SK-N-SH (cell line): ENCODE data around the gene CUL7. TPM values are rescaled to one million over a fixed set of nuclear protein-coding genes. Genes with fewer than 3 reads are reported as not detected.

ENCODE experiments used
- CTCF ChIA-PET: fragments of 300-600, 350-600 bp; formaldehyde crosslinking; extraction: SDS; loops from one replicate; lab custom pipeline; 2021; lab: Yijun Ruan, JAX
- POLR2A ChIA-PET: fragments of 350-600 bp; sonication (Branson Sonifier 250); formaldehyde crosslinking; extraction: SDS; loops from one replicate; lab custom pipeline; 2020; ENCODE audit warnings: antibody characterized with exemption, inconsistent platforms; lab: Yijun Ruan, JAX
- DNase-seq: peaks from one replicate; pipeline ENCODE4 v3.0.0; 2012
- H2AFZ ChIP-seq: fragments of 200-600 bp; sonication (generic); 2 replicates; pipeline ENCODE4 v1.8.1; 2016; ENCODE audit warnings: antibody characterized with exemption, mild to moderate bottlenecking, low read depth
- H3F3A ChIP-seq: fragments of 200-600 bp; sonication (generic); replicated peaks from 2 replicates; pipeline ENCODE3; 2016; ENCODE audit warnings: antibody characterized with exemption, mild to moderate bottlenecking; ENCODE audit not compliant: insufficient read depth
- H3K27ac ChIP-seq, 2 experiments: fragments of 200-500 bp in 1 of 2; fragments of 200-600 bp in 1 of 2; sonication (Bioruptor generic) in 1 of 2; sonication (generic), shearing (Covaris generic) in 1 of 2; 2 replicates each; pipeline versions ENCODE4 v1.5.1 to v1.6.1; 2014 to 2016; ENCODE audit warnings: low read depth in 2 of 2, inconsistent platforms in 1 of 2, low read length in 1 of 2, mild to moderate bottlenecking in 1 of 2, mixed read lengths in 1 of 2
- H3K27me3 ChIP-seq: fragments of 200-600 bp; sonication (generic), shearing (Covaris generic); 2 replicates; pipeline ENCODE4 v1.6.1; 2016; ENCODE audit warnings: mixed run types; ENCODE audit not compliant: insufficient read depth
- H3K36me3 ChIP-seq, 2 experiments: fragments of 200-500 bp in 1 of 2; fragments of 200-600 bp in 1 of 2; sonication (Bioruptor generic) in 1 of 2; sonication (generic) in 1 of 2; replicated peaks in 1 of 2; 2 replicates each; pipeline versions ENCODE3 to v1.5.1; 2014 to 2016; ENCODE audit warnings: low read length in 1 of 2, mild to moderate bottlenecking in 1 of 2; ENCODE audit not compliant: insufficient read depth in 2 of 2, control insufficient read depth in 1 of 2
- H3K4me1 ChIP-seq, 2 experiments: fragments of 200-500 bp in 1 of 2; fragments of 200-600 bp in 1 of 2; sonication (Bioruptor generic) in 1 of 2; sonication (generic), shearing (Covaris generic) in 1 of 2; 2 replicates each; pipeline versions ENCODE4 v1.5.1 to v1.6.1; 2014 to 2016; ENCODE audit warnings: low read depth in 1 of 2, low read length in 1 of 2, mixed run types in 1 of 2; ENCODE audit not compliant: insufficient read depth in 2 of 2, control insufficient read depth in 1 of 2
- H3K4me2 ChIP-seq: fragments of 200-600 bp; sonication (generic), shearing (Covaris generic); 2 replicates; pipeline ENCODE4 v1.6.1; 2017; ENCODE audit warnings: mixed run types
- H3K4me3 ChIP-seq, 2 experiments: fragments of 200-500 bp in 1 of 2; fragments of 200-600 bp in 1 of 2; sonication (Bioruptor generic) in 1 of 2; sonication (generic), shearing (Covaris generic) in 1 of 2; 2 replicates each; pipeline versions ENCODE4 v1.5.1 to v1.8.1; 2014 to 2016; ENCODE audit warnings: low read depth in 2 of 2, inconsistent platforms in 1 of 2, low read length in 1 of 2, mild to moderate bottlenecking in 1 of 2, mixed read lengths in 1 of 2, moderate library complexity in 1 of 2
- H3K79me2 ChIP-seq: fragments of 200-600 bp; sonication (generic); 2 replicates; pipeline ENCODE4 v1.8.1; 2017; ENCODE audit warnings: mild to moderate bottlenecking; ENCODE audit not compliant: insufficient read depth
- H3K9ac ChIP-seq: fragments of 200-600 bp; sonication (generic); 2 replicates; pipeline ENCODE4 v1.6.1; 2017; ENCODE audit warnings: mixed run types
- H3K9me2 ChIP-seq: fragments of 200-600 bp; sonication (generic); 2 replicates; pipeline ENCODE4 v1.6.1; 2017; ENCODE audit warnings: mixed run types
- H3K9me3 ChIP-seq: fragments of 200-600 bp; sonication (generic); 2 replicates; pipeline ENCODE4 v1.6.1; 2017; ENCODE audit warnings: mixed run types, mild to moderate bottlenecking, moderate library complexity
- H4K20me1 ChIP-seq: fragments of 200-600 bp; sonication (generic); 2 replicates; pipeline ENCODE4 v1.6.1; 2017; ENCODE audit warnings: mild to moderate bottlenecking, mixed run types; ENCODE audit not compliant: insufficient read depth
- ELF1 ChIP-seq: IDR thresholded peaks from 2 replicates; pipeline ENCODE4 v1.4.0; 2012
- FOXJ3 ChIP-seq: sonication (generic); formaldehyde crosslinking; IDR thresholded peaks from 2 replicates; pipeline ENCODE4 v1.5.1; 2020; ENCODE audit warnings: mild to moderate bottlenecking, missing genetic modification reagents
- MXI1 ChIP-seq: IDR thresholded peaks from 2 replicates; pipeline ENCODE4 v1.6.1; 2012; ENCODE audit warnings: mild to moderate bottlenecking, low read depth, low read length, improper control_type of control experiment
- NFIC ChIP-seq: IDR thresholded peaks from 2 replicates; pipeline ENCODE4 v1.4.0; 2012; ENCODE audit warnings: borderline replicate concordance
- NRF1 ChIP-seq: IDR thresholded peaks from 2 replicates; pipeline ENCODE4 v1.6.1; 2012; ENCODE audit warnings: low read depth, mild to moderate bottlenecking, low read length
- RAD21 ChIP-seq: IDR thresholded peaks from 2 replicates; pipeline ENCODE4 v1.6.1; 2012; ENCODE audit warnings: mild to moderate bottlenecking, low read length
- SMC3 ChIP-seq: IDR thresholded peaks from 2 replicates; pipeline ENCODE4 v1.6.1; 2012; ENCODE audit warnings: low read depth, low read length, improper control_type of control experiment
- TCF12 ChIP-seq: IDR thresholded peaks from 2 replicates; pipeline ENCODE4 v1.4.0; 2012
- YY1 ChIP-seq: IDR thresholded peaks from 2 replicates; pipeline ENCODE4 v1.4.0; 2012; ENCODE audit warnings: low read depth, mild to moderate bottlenecking
- WGBS: methylation state at CpG from one replicate; pipeline ENCODE4 v1.1.6; 2017; ENCODE audit warnings: low lambda C conversion rate; 5-methylcytosine and 5-hydroxymethylcytosine counted together
- polyA plus RNA-seq, 3 experiments: library from polyadenylated mRNA; depleted of rRNA; stranded (reverse); fragments of >200 nt; gene quantifications; 2 replicates each; pipeline ENCODE4 v1.2.3, GENCODE V29; 2012
- TF ChIP-seq, protein P1 (sequence below): IDR thresholded peaks from 2 replicates; pipeline ENCODE4 v1.4.0; 2012; ENCODE audit warnings: low read depth, borderline replicate concordance
- TF ChIP-seq, protein P2 (sequence below): IDR thresholded peaks from 2 replicates; pipeline ENCODE4 v1.4.0; 2012; ENCODE audit warnings: low read depth
- TF ChIP-seq, protein P3 (sequence below): IDR thresholded peaks from 2 replicates; pipeline ENCODE4; 2012
- TF ChIP-seq, protein P4 (sequence below): fragments of 150-350 bp; IDR thresholded peaks from 2 replicates; pipeline ENCODE4 v1.6.1; 2016; ENCODE audit warnings: mild to moderate bottlenecking, low read depth, low read length
- TF ChIP-seq, protein P5 (sequence below): IDR thresholded peaks from 2 replicates; pipeline ENCODE4 v1.4.0; 2012; ENCODE audit warnings: low read depth, borderline replicate concordance

Gene CUL7
- polyA plus RNA-seq, 1 of the 3 experiments (the other 2 are of a cell fraction), result 46.9 TPM

DNA sequence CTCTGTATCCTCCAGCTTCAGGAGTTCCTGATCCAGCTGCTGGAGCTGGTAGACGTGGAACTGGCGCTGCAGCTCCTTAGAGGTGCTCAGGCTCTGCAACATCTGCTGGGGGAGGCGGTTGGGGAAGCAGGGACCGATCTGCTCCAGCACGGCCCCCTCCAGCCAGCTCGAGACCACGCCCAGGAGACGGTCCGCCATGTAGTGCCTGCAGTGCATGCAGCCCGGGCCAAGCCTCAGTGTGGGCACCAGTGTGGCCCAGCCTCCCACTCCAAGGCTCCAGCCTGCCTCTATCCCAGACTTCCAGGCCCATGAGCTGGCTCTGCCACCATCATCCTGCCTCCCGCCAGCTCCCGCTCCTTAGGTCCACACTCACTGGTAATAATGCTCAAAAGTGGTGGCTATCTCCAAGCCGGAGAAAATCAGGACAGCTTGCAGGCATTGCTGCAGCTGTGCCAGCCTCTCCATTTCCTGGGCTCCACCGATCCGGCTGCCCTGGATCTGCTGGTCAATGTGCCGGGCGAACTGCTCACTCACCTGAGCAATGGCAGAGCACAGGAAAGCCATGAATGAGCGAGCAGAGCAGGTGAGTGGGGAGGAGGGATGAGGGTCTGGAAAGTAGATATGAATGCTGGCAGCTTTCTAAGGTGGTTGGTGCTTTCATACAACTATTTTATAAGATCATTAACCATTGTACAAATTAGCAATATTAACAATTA lies 13.0 kb downstream of the CUL7 start:
- Histone ChIP-seq H2AFZ (no peak overlapping the region), H3K9ac (no peak overlapping the region)
- over 99% methylated on average over 13 of the region's 18 CpGs for WGBS

More for the DNA sequence above, 13.0 kb downstream of the CUL7 start:
- Histone ChIP-seq H3K4me1 (no peaks in the 10 kb centered on the region), H3K27me3 (no peaks in the 10 kb centered on the region), H3K36me3 (peaks cover 20 to 70% of the 10 kb centered on the region in 2 experiments), H3K9me2 (no peaks in the 10 kb centered on the region), H3F3A (no peaks in the 10 kb centered on the region), H3K4me3 (no peak overlapping the region), H3K79me2 (no peaks in the 10 kb centered on the region), H3K27ac (no peak overlapping the region), H3K9me3 (no peaks in the 10 kb centered on the region), H3K4me2 (no peak overlapping the region), H4K20me1 (no peaks in the 10 kb centered on the region)
- CTCF ChIA-PET, result interaction anchor here (1.0 kb wide), 1 partner anchor 103 kb away, joined by 4 read pairs; no protein-coding TSS in a partner anchor
- DNase-seq, result no peak
- POLR2A ChIA-PET, result interaction anchor here (0.6 to 1.5 kb wide), 3 partner anchors 13 to 35 kb away, joined by 3 to 4 read pairs (median 4); partner anchors contain the start of gene CUL7
- no peak for TF ChIP-seq RAD21
- TF ChIP-seq FOXJ3 (CRISPR knock-in tag), result no peak
- TF ChIP-seq, protein P1, sequence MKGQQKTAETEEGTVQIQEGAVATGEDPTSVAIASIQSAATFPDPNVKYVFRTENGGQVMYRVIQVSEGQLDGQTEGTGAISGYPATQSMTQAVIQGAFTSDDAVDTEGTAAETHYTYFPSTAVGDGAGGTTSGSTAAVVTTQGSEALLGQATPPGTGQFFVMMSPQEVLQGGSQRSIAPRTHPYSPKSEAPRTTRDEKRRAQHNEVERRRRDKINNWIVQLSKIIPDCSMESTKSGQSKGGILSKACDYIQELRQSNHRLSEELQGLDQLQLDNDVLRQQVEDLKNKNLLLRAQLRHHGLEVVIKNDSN, result no peak
- TF ChIP-seq ELF1, result no peak
- TF ChIP-seq, protein P2, sequence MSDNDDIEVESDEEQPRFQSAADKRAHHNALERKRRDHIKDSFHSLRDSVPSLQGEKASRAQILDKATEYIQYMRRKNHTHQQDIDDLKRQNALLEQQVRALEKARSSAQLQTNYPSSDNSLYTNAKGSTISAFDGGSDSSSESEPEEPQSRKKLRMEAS, result no peak
- TF ChIP-seq, protein P3, sequence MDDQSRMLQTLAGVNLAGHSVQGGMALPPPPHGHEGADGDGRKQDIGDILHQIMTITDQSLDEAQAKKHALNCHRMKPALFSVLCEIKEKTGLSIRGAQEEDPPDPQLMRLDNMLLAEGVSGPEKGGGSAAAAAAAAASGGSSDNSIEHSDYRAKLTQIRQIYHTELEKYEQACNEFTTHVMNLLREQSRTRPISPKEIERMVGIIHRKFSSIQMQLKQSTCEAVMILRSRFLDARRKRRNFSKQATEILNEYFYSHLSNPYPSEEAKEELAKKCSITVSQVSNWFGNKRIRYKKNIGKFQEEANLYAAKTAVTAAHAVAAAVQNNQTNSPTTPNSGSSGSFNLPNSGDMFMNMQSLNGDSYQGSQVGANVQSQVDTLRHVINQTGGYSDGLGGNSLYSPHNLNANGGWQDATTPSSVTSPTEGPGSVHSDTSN, result no peak
- TF ChIP-seq, protein P4, sequence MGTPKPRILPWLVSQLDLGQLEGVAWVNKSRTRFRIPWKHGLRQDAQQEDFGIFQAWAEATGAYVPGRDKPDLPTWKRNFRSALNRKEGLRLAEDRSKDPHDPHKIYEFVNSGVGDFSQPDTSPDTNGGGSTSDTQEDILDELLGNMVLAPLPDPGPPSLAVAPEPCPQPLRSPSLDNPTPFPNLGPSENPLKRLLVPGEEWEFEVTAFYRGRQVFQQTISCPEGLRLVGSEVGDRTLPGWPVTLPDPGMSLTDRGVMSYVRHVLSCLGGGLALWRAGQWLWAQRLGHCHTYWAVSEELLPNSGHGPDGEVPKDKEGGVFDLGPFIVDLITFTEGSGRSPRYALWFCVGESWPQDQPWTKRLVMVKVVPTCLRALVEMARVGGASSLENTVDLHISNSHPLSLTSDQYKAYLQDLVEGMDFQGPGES, result no peak
- TF ChIP-seq MXI1, result no peak
- TF ChIP-seq, protein P5, sequence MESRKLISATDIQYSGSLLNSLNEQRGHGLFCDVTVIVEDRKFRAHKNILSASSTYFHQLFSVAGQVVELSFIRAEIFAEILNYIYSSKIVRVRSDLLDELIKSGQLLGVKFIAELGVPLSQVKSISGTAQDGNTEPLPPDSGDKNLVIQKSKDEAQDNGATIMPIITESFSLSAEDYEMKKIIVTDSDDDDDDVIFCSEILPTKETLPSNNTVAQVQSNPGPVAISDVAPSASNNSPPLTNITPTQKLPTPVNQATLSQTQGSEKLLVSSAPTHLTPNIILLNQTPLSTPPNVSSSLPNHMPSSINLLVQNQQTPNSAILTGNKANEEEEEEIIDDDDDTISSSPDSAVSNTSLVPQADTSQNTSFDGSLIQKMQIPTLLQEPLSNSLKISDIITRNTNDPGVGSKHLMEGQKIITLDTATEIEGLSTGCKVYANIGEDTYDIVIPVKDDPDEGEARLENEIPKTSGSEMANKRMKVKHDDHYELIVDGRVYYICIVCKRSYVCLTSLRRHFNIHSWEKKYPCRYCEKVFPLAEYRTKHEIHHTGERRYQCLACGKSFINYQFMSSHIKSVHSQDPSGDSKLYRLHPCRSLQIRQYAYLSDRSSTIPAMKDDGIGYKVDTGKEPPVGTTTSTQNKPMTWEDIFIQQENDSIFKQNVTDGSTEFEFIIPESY, result no peak
- TF ChIP-seq YY1, result no peak
- no peak for TF ChIP-seq NFIC
- no peak for TF ChIP-seq TCF12
- no peak for TF ChIP-seq NRF1
- TF ChIP-seq SMC3, result no peak
